ENCODE measurements around the gene PRR35. TPM values are rescaled to one million over a fixed set of nuclear protein-coding genes. Genes with fewer than 3 reads are reported as not detected.

PRR35 gene
- total RNA-seq, 1 donor from 2014 or later, result not detected

- no peak for TF ChIP-seq CTCF (IDR thresholded peaks at IDR 0.05)
- intact Hi-C loops (cut with DNase I), result no loop called here
- Histone ChIP-seq H3K27ac (no peak overlapping the region), H3K4me3 (no peak overlapping the region), H3K36me3 (peaks cover 53% of the 10 kb centered on the region), H3K27me3 (ENCODE audit: low read depth) (no peaks in the 10 kb centered on the region), H3K9me3 (no peaks in the 10 kb centered on the region), H3K4me1 (no peaks in the 10 kb centered on the region)
- no peak for ATAC-seq
- DNase-seq, result no peak
These were observed 10.5 kb upstream of the PRR35 start for GRCh38 chr16:549544-550263.

GRCh38 chr16:551210-551609, 9.0 kb upstream of the PRR35 start:
- TF ChIP-seq CTCF (IDR thresholded peaks at IDR 0.05), result no peak
- DNase-seq (no peak), ATAC-seq (no peak)
- intact Hi-C loops (cut with DNase I), result no loop called here
- Histone ChIP-seq H3K27ac (no peak overlapping the region), H3K4me1 (no peaks in the 10 kb centered on the region), H3K36me3 (peaks cover 53% of the 10 kb centered on the region), H3K27me3 (ENCODE audit: low read depth) (no peaks in the 10 kb centered on the region), H3K9me3 (no peaks in the 10 kb centered on the region), H3K4me3 (no peak overlapping the region)

GRCh38 chr16:552171-552570, 8.0 kb upstream of the PRR35 start:
- no peak for TF ChIP-seq CTCF (IDR thresholded peaks at IDR 0.05)
- Histone ChIP-seq H3K9me3 (no peaks in the 10 kb centered on the region), H3K4me1 (no peaks in the 10 kb centered on the region), H3K36me3 (peaks cover 51% of the 10 kb centered on the region), H3K27ac (no peak overlapping the region), H3K4me3 (no peak overlapping the region), H3K27me3 (ENCODE audit: low read depth) (no peaks in the 10 kb centered on the region)
- intact Hi-C loops (cut with DNase I), result no loop called here
- ATAC-seq, result no peak
- no peak for DNase-seq

GRCh38 chr16:553601-554296, 6.4 kb upstream of the PRR35 start:
- no peak overlapping the region for H3K27ac ChIP-seq
- DNase-seq, result no peak
- H3K4me1 ChIP-seq, result no peaks in the 10 kb centered on the region
- intact Hi-C loops (cut with DNase I), result no loop called here
- peaks cover 40% of the 10 kb centered on the region for H3K36me3 ChIP-seq
- peaks cover 14% of the 10 kb centered on the region for H3K27me3 ChIP-seq (ENCODE audit: low read depth)
- no peak for TF ChIP-seq CTCF (IDR thresholded peaks at IDR 0.05)
- H3K4me3 ChIP-seq, result no peak overlapping the region
- no peak for ATAC-seq
- H3K9me3 ChIP-seq, result no peaks in the 10 kb centered on the region

GRCh38 chr16:554297-554621, 5.9 kb upstream of the PRR35 start:
- H3K4me3 ChIP-seq, result no peak overlapping the region
- H3K27ac ChIP-seq, result no peak overlapping the region
- peaks cover 34% of the 10 kb centered on the region for H3K36me3 ChIP-seq
- peaks cover 19% of the 10 kb centered on the region for H3K27me3 ChIP-seq (ENCODE audit: low read depth)
- TF ChIP-seq CTCF (IDR thresholded peaks at IDR 0.05), result no peak
- no peak for DNase-seq
- no peaks in the 10 kb centered on the region for H3K9me3 ChIP-seq
- H3K4me1 ChIP-seq, result no peaks in the 10 kb centered on the region
- no peak for ATAC-seq
- intact Hi-C loops (cut with DNase I), result no loop called here

All from lower lobe of right lung (tissue), 2 donors.